GM21515 (cell line): ENCODE data around the gene POLR3F.
"Not testable (repeated sequence)": the region's sequence is repeated elsewhere in the genome, so short reads cannot be mapped to it uniquely, and the experiment has no call there.

Experiments used
- ATAC-seq: cut with Tn5 transposase; IDR thresholded peaks from one replicate; pipeline ENCODE4 v1.9.1; 2021; ENCODE audit not compliant: unreplicated experiment

Gene POLR3F

GRCh38 chr20:18504479-18505060 is 37.4 kb downstream of the POLR3F start:
- ATAC-seq = no peak

- ATAC-seq = no peak
These were observed 39.6 kb downstream of the POLR3F start for GRCh38 chr20:18506744-18507143.

GRCh38 chr20:18507218-18508191 is 40.3 kb downstream of the POLR3F start, which contains the start of gene SEC23B:
SEC23B (plus strand) TSS chr20:18507940; CDS start chr20:18510836, 2,896 bp downstream.
- peak; percentile 91 for ATAC-seq

- no peak for ATAC-seq
These were observed 44.4 kb downstream of the POLR3F start for GRCh38 chr20:18511571-18511970.

GRCh38 chr20:18513208-18513607 is 46.0 kb downstream of the POLR3F start:
- ATAC-seq = no peak

- no peak for ATAC-seq
These were observed 46.9 kb downstream of the POLR3F start for GRCh38 chr20:18514127-18514526.

- no peak for ATAC-seq
These were observed 48.8 kb downstream of the POLR3F start for GRCh38 chr20:18515973-18516372.

GRCh38 chr20:18522066-18522465 is 54.9 kb downstream of the POLR3F start:
- ATAC-seq = not testable (repeated sequence)

GRCh38 chr20:18523066-18523465 is 55.9 kb downstream of the POLR3F start:
- no peak for ATAC-seq

- no peak for ATAC-seq
These were observed 57.5 kb downstream of the POLR3F start for GRCh38 chr20:18524646-18525045.

- ATAC-seq = not testable (repeated sequence)
These were observed 59.6 kb downstream of the POLR3F start for GRCh38 chr20:18526761-18527160.

- ATAC-seq = no peak
These were observed 60.1 kb downstream of the POLR3F start for GRCh38 chr20:18527339-18527738.

GRCh38 chr20:18527836-18528235 is 60.6 kb downstream of the POLR3F start:
- ATAC-seq = no peak

GRCh38 chr20:18529041-18529440 is 61.9 kb downstream of the POLR3F start:
- ATAC-seq = no peak

- ATAC-seq = no peak
These were observed 65.4 kb downstream of the POLR3F start for GRCh38 chr20:18532626-18533025.

GRCh38 chr20:18533491-18533890 is 66.3 kb downstream of the POLR3F start:
- no peak for ATAC-seq

GRCh38 chr20:18533978-18534644 is 66.9 kb downstream of the POLR3F start:
- ATAC-seq = no peak
